H9 (cell line): ENCODE results near the gene HSH2D. TPM values are rescaled to one million over a fixed set of nuclear protein-coding genes. Genes with fewer than 3 reads are reported as not detected.

Experiments used
- DNase-seq: peaks from one replicate; pipeline ENCODE4 v3.0.0-alpha.2; 2017
- H2AFZ ChIP-seq: one replicate; pipeline ENCODE4 v1.6.1; 2013; ENCODE audit warnings: mild to moderate bottlenecking, low read length, control low read depth, moderate library complexity
- H2AK5ac ChIP-seq: 2 replicates; pipeline ENCODE4 v1.6.1; 2013; ENCODE audit warnings: low read length, control low read depth, mixed read lengths; ENCODE audit not compliant: insufficient read length
- H2BK120ac ChIP-seq: one replicate; pipeline ENCODE4 v1.6.1; 2013; ENCODE audit warnings: low read depth, mild to moderate bottlenecking, low read length, control low read depth, inconsistent platforms; ENCODE audit not compliant: poor library complexity, severe bottlenecking
- H2BK12ac ChIP-seq: 2 replicates; pipeline ENCODE4 v1.6.1; 2013; ENCODE audit warnings: low read length, control low read depth, mixed read lengths, low read depth; ENCODE audit not compliant: insufficient read length
- H2BK15ac ChIP-seq: 2 replicates; pipeline ENCODE4 v1.6.1; 2013; ENCODE audit warnings: low read depth, low read length, control low read depth
- H2BK20ac ChIP-seq: one replicate; pipeline ENCODE4 v1.6.1; 2013; ENCODE audit warnings: low read depth, mild to moderate bottlenecking, low read length, control low read depth, inconsistent platforms; ENCODE audit not compliant: poor library complexity, severe bottlenecking
- H2BK5ac ChIP-seq: 2 replicates; pipeline ENCODE4 v1.6.1; 2013; ENCODE audit warnings: low read length, control low read depth, mixed read lengths; ENCODE audit not compliant: insufficient read length
- H3K14ac ChIP-seq: 2 replicates; pipeline ENCODE4 v1.6.1; 2013; ENCODE audit warnings: low read length, control low read depth; ENCODE audit not compliant: insufficient read depth
- H3K18ac ChIP-seq: 2 replicates; pipeline ENCODE4 v1.6.1; 2013; ENCODE audit warnings: low read depth, mild to moderate bottlenecking, mixed read lengths, low read length, control low read depth; ENCODE audit not compliant: insufficient read length
- H3K23ac ChIP-seq: 2 replicates; pipeline ENCODE4 v1.6.1; 2013; ENCODE audit warnings: low read length, control low read depth, mixed read lengths, low read depth; ENCODE audit not compliant: insufficient read length
- H3K23me2 ChIP-seq: 2 replicates; pipeline ENCODE4 v1.6.1; 2013; ENCODE audit warnings: low read depth, mild to moderate bottlenecking, mixed read lengths, low read length, control low read depth; ENCODE audit not compliant: insufficient read length, poor library complexity, severe bottlenecking
- H3K27ac ChIP-seq: 2 replicates; pipeline ENCODE4 v1.5.1; 2013; ENCODE audit warnings: low read length, control low read depth, mixed read lengths, low read depth; ENCODE audit not compliant: insufficient read length
- H3K27me3 ChIP-seq: 2 replicates; pipeline ENCODE4 v1.6.1; 2013; ENCODE audit warnings: low read length, control low read depth, inconsistent platforms; ENCODE audit not compliant: insufficient read depth
- H3K4ac ChIP-seq: 2 replicates; pipeline ENCODE4 v1.6.1; 2013; ENCODE audit warnings: low read depth, mild to moderate bottlenecking, control low read depth, inconsistent platforms, low read length, moderate library complexity
- H3K4me1 ChIP-seq: 2 replicates; pipeline ENCODE4 v1.6.1; 2013; ENCODE audit warnings: low read length, control low read depth, inconsistent platforms; ENCODE audit not compliant: insufficient read depth
- H3K4me2 ChIP-seq: 2 replicates; pipeline ENCODE4 v1.6.1; 2013; ENCODE audit warnings: low read length, control low read depth, mixed read lengths; ENCODE audit not compliant: insufficient read length, insufficient read depth
- H3K56ac ChIP-seq: 2 replicates; pipeline ENCODE4 v1.6.1; 2013; ENCODE audit warnings: low read depth, mild to moderate bottlenecking, mixed read lengths, low read length, control low read depth; ENCODE audit not compliant: insufficient read length
- H3K79me1 ChIP-seq: 2 replicates; pipeline ENCODE4 v1.6.1; 2013; ENCODE audit warnings: low read depth, mild to moderate bottlenecking, moderate library complexity, low read length, control low read depth, inconsistent platforms; ENCODE audit not compliant: insufficient read depth, poor library complexity, severe bottlenecking
- H3K79me2 ChIP-seq: 2 replicates; pipeline ENCODE4 v1.6.1; 2013; ENCODE audit warnings: low read length, control low read depth, inconsistent platforms; ENCODE audit not compliant: insufficient read depth
- H3K9ac ChIP-seq: 2 replicates; pipeline ENCODE4 v1.6.1; 2013; ENCODE audit warnings: low read length, control low read depth, mixed read lengths; ENCODE audit not compliant: insufficient read length; ENCODE audit errors: extremely low read depth
- H3K9me3 ChIP-seq: one replicate; pipeline ENCODE4 v1.6.1; 2013; ENCODE audit warnings: low read depth, low read length, inconsistent platforms; ENCODE audit not compliant: control insufficient read depth
- H3T11ph ChIP-seq: one replicate; pipeline ENCODE4 v1.6.1; 2013; ENCODE audit warnings: mild to moderate bottlenecking, low read length, control low read depth, inconsistent platforms
- H4K20me1 ChIP-seq: one replicate; pipeline ENCODE4 v1.6.1; 2013; ENCODE audit not compliant: control insufficient read depth, insufficient read length, insufficient read depth
- H4K5ac ChIP-seq: 2 replicates; pipeline ENCODE4 v1.6.1; 2013; ENCODE audit warnings: low read depth, mild to moderate bottlenecking, mixed read lengths, low read length, control low read depth; ENCODE audit not compliant: insufficient read length
- H4K8ac ChIP-seq: replicated peaks from 2 replicates; pipeline ENCODE4 v1.6.1; 2013; ENCODE audit warnings: low read length, control low read depth, mixed read lengths, low read depth; ENCODE audit not compliant: insufficient read length
- H4K91ac ChIP-seq: 2 replicates; pipeline ENCODE4 v1.6.1; 2013; ENCODE audit warnings: low read depth, mild to moderate bottlenecking, moderate library complexity, mixed read lengths, low read length, control low read depth; ENCODE audit not compliant: insufficient read length
- H3K27ac Mint-ChIP-seq, 3 experiments: 2 replicates in 2 of 3; 3 replicates in 1 of 3; pipeline ENCODE4 v1.8.0; 2020 to 2021; ENCODE audit warnings: mixed read lengths in 3 of 3, mild to moderate bottlenecking in 1 of 3, moderate library complexity in 1 of 3
- H3K27me3 Mint-ChIP-seq: 2 replicates; pipeline ENCODE4 v1.8.0; 2021; ENCODE audit warnings: low read depth, mild to moderate bottlenecking, moderate library complexity, mixed read lengths
- H3K36me3 Mint-ChIP-seq, 3 experiments: 2 replicates in 2 of 3; 3 replicates in 1 of 3; pipeline ENCODE4 v1.8.0; 2020 to 2021; ENCODE audit warnings: low read depth in 3 of 3, mixed read lengths in 3 of 3; ENCODE audit not compliant: insufficient read depth in 1 of 3
- H3K4me1 Mint-ChIP-seq, 2 experiments: 2 replicates each; pipeline ENCODE4 v1.8.0; 2020; ENCODE audit warnings: mixed read lengths in 2 of 2
- H3K4me3 Mint-ChIP-seq, 2 experiments: 2 replicates in 1 of 2; 3 replicates in 1 of 2; pipeline ENCODE4 v1.8.0; 2020 to 2021; ENCODE audit warnings: mild to moderate bottlenecking in 2 of 2, mixed read lengths in 2 of 2, moderate library complexity in 1 of 2
- H3K9me3 Mint-ChIP-seq, 2 experiments: 2 replicates in 1 of 2; 3 replicates in 1 of 2; pipeline ENCODE4 v1.8.0; 2020; ENCODE audit warnings: mild to moderate bottlenecking in 2 of 2, mixed read lengths in 2 of 2, moderate library complexity in 1 of 2
- CTCF ChIP-seq: fragments of 200-600 bp; sonication (generic); conservative IDR thresholded peaks from 3 replicates; pipeline ENCODE4 v1.8.0; 2021; ENCODE audit warnings: antibody characterized with exemption, mild to moderate bottlenecking
- WGBS: extraction: QIAGEN DNeasy Blood & Tissue Kit; methylation state at CpG from one replicate; pipeline ENCODE4 v1.1.7; 2013; ENCODE audit warnings: missing lambda C conversion rate, low lambda C conversion rate, mixed read lengths; ENCODE audit not compliant: insufficient read length; ENCODE audit errors: extremely low coverage; 5-methylcytosine and 5-hydroxymethylcytosine counted together
- total RNA-seq: library from RNA; stranded (reverse); gene quantifications from 2 replicates; pipeline ENCODE4 v1.2.1, GENCODE V29; 2021

The HSH2D gene
- total RNA-seq, 1 experiment from 2014 or later: 2.3 TPM

GRCh38 chr19:16100524-16100923, 43.0 kb upstream of the HSH2D start:
- Histone ChIP-seq H4K91ac (no peak overlapping the region), H4K20me1 (no peaks in the 10 kb centered on the region), H4K5ac (no peak overlapping the region), H3K27me3 (no peaks in the 10 kb centered on the region), H2BK5ac (no peak overlapping the region), H2AK5ac (no peak overlapping the region), H3K79me2 (no peaks in the 10 kb centered on the region), H3K4ac (no peak overlapping the region), H3K9me3 (no peaks in the 10 kb centered on the region), H3K18ac (no peak overlapping the region), H3K14ac (no peak overlapping the region), H3K79me1 (no peaks in the 10 kb centered on the region), H3K56ac (no peak overlapping the region), H2AFZ (no peak overlapping the region), H3K23ac (no peak overlapping the region), H2BK15ac (no peak overlapping the region), H3K4me2 (no peak overlapping the region), H3K27ac (no peak overlapping the region), H3K23me2 (no peaks in the 10 kb centered on the region), H3K9ac (no peak overlapping the region), H2BK20ac (no peak overlapping the region), H4K8ac (no peak overlapping the region), H3T11ph (no peak overlapping the region), H2BK120ac (no peak overlapping the region), H3K4me1 (no peaks in the 10 kb centered on the region), H2BK12ac (no peak overlapping the region)
- DNase-seq: no peak
- Mint-ChIP-seq H3K4me1 (no peaks in the 10 kb centered on the region), H3K36me3 (peaks cover 40 to 79% (median 71%) of the 10 kb centered on the region in 3 experiments), H3K4me3 (no peak overlapping the region), H3K27me3 (no peaks in the 10 kb centered on the region; the same call in 1 of the 2 replicates), H3K9me3 (no peaks in the 10 kb centered on the region), H3K27ac (no peak overlapping the region)
- TF ChIP-seq CTCF: no peak
- WGBS: no CpG with 5 or more reads among the region's 4 CpGs
